ENCODE data around the gene TRIM14. TPM values are rescaled to one million over a fixed set of nuclear protein-coding genes. Genes with fewer than 3 reads are reported as not detected.

Gene TRIM14
- total and polyA plus RNA-seq, 4 donors: 2.5 to 8.1 (median 4.9) TPM

GRCh38 chr9:98142925-98143481, 24.0 kb upstream of the TRIM14 start:
- peaks cover 9% of the 10 kb centered on the region for H3K4me1 ChIP-seq (ENCODE audit: control insufficient read depth, insufficient read depth, low read length)
- no peaks in the 10 kb centered on the region for H3K27me3 ChIP-seq (ENCODE audit: control insufficient read depth, insufficient read depth, low read length)
- H3K9me3 ChIP-seq (ENCODE audit: control insufficient read depth, insufficient read depth, low read length): no peaks in the 10 kb centered on the region
- H3K4me3 ChIP-seq (ENCODE audit: low read depth, low read length): no peak overlapping the region
- no peak overlapping the region for H3K27ac ChIP-seq (ENCODE audit: low read depth, low read length)
- DNase-seq (ENCODE audit: low read depth in 4 of 6, low spot score in 6 of 6): peak in 1 of 6 donors; percentile 60
- no peaks in the 10 kb centered on the region for H3K36me3 ChIP-seq (ENCODE audit: control insufficient read depth, insufficient read depth, low read length)
- WGBS (ENCODE audit: insufficient coverage): 47% methylated on average over 4 of the region's 8 CpGs

- Histone ChIP-seq H3K27me3 (ENCODE audit: control insufficient read depth, insufficient read depth, low read length) (no peaks in the 10 kb centered on the region), H3K4me1 (ENCODE audit: control insufficient read depth, insufficient read depth, low read length) (peaks cover 9% of the 10 kb centered on the region), H3K36me3 (ENCODE audit: control insufficient read depth, insufficient read depth, low read length) (no peaks in the 10 kb centered on the region), H3K4me3 (ENCODE audit: low read depth, low read length) (no peak overlapping the region), H3K27ac (ENCODE audit: low read depth, low read length) (no peak overlapping the region), H3K9me3 (ENCODE audit: control insufficient read depth, insufficient read depth, low read length) (no peaks in the 10 kb centered on the region)
- WGBS (ENCODE audit: insufficient coverage): 62% methylated on average over 10 of the region's 13 CpGs
- DNase-seq (ENCODE audit: low read depth in 4 of 6, low spot score in 6 of 6): no peak
Measured at GRCh38 chr9:98142182-98142907, 23.3 kb upstream of the TRIM14 start.

- no peak overlapping the region for H3K4me3 ChIP-seq (ENCODE audit: low read depth, low read length)
- H3K27me3 ChIP-seq (ENCODE audit: control insufficient read depth, insufficient read depth, low read length): no peaks in the 10 kb centered on the region
- H3K9me3 ChIP-seq (ENCODE audit: control insufficient read depth, insufficient read depth, low read length): no peaks in the 10 kb centered on the region
- no peak for DNase-seq (ENCODE audit: low read depth in 4 of 6, low spot score in 6 of 6)
- no peaks in the 10 kb centered on the region for H3K36me3 ChIP-seq (ENCODE audit: control insufficient read depth, insufficient read depth, low read length)
- 100% methylated on average over 1 of the region's 5 CpGs for WGBS (ENCODE audit: insufficient coverage)
- H3K4me1 ChIP-seq (ENCODE audit: control insufficient read depth, insufficient read depth, low read length): peaks cover 9% of the 10 kb centered on the region
- H3K27ac ChIP-seq (ENCODE audit: low read depth, low read length): no peak overlapping the region
Measured at GRCh38 chr9:98140503-98140902, 21.5 kb upstream of the TRIM14 start.

GRCh38 chr9:98136489-98136888, 17.5 kb upstream of the TRIM14 start:
- Histone ChIP-seq H3K9me3 (ENCODE audit: control insufficient read depth, insufficient read depth, low read length) (no peaks in the 10 kb centered on the region), H3K27me3 (ENCODE audit: control insufficient read depth, insufficient read depth, low read length) (no peaks in the 10 kb centered on the region), H3K4me3 (ENCODE audit: low read depth, low read length) (no peak overlapping the region), H3K4me1 (ENCODE audit: control insufficient read depth, insufficient read depth, low read length) (peaks cover 8% of the 10 kb centered on the region), H3K36me3 (ENCODE audit: control insufficient read depth, insufficient read depth, low read length) (peaks cover 13% of the 10 kb centered on the region), H3K27ac (ENCODE audit: low read depth, low read length) (no peak overlapping the region)
- DNase-seq (ENCODE audit: low read depth in 4 of 6, low spot score in 6 of 6): no peak

GRCh38 chr9:98135938-98136337, 16.9 kb upstream of the TRIM14 start:
- H3K9me3 ChIP-seq (ENCODE audit: control insufficient read depth, insufficient read depth, low read length): no peaks in the 10 kb centered on the region
- peaks cover 8% of the 10 kb centered on the region for H3K4me1 ChIP-seq (ENCODE audit: control insufficient read depth, insufficient read depth, low read length)
- no peak for DNase-seq (ENCODE audit: low read depth in 4 of 6, low spot score in 6 of 6)
- H3K36me3 ChIP-seq (ENCODE audit: control insufficient read depth, insufficient read depth, low read length): peaks cover 13% of the 10 kb centered on the region
- WGBS (ENCODE audit: insufficient coverage): 85% methylated on average over 3 of the region's 7 CpGs
- H3K27me3 ChIP-seq (ENCODE audit: control insufficient read depth, insufficient read depth, low read length): no peaks in the 10 kb centered on the region
- H3K27ac ChIP-seq (ENCODE audit: low read depth, low read length): no peak overlapping the region
- no peak overlapping the region for H3K4me3 ChIP-seq (ENCODE audit: low read depth, low read length)

GRCh38 chr9:98135558-98135934, 16.5 kb upstream of the TRIM14 start:
- WGBS (ENCODE audit: insufficient coverage): 92% methylated on average over 2 of the region's 4 CpGs
- Histone ChIP-seq H3K27ac (ENCODE audit: low read depth, low read length) (no peak overlapping the region), H3K27me3 (ENCODE audit: control insufficient read depth, insufficient read depth, low read length) (no peaks in the 10 kb centered on the region), H3K9me3 (ENCODE audit: control insufficient read depth, insufficient read depth, low read length) (no peaks in the 10 kb centered on the region), H3K4me1 (ENCODE audit: control insufficient read depth, insufficient read depth, low read length) (peaks cover 8% of the 10 kb centered on the region), H3K36me3 (ENCODE audit: control insufficient read depth, insufficient read depth, low read length) (peaks cover 13% of the 10 kb centered on the region), H3K4me3 (ENCODE audit: low read depth, low read length) (no peak overlapping the region)
- no peak for DNase-seq (ENCODE audit: low read depth in 4 of 6, low spot score in 6 of 6)

- Histone ChIP-seq H3K36me3 (ENCODE audit: control insufficient read depth, insufficient read depth, low read length) (peaks cover 13% of the 10 kb centered on the region), H3K4me1 (ENCODE audit: control insufficient read depth, insufficient read depth, low read length) (peaks cover 8% of the 10 kb centered on the region), H3K4me3 (ENCODE audit: low read depth, low read length) (no peak overlapping the region), H3K9me3 (ENCODE audit: control insufficient read depth, insufficient read depth, low read length) (no peaks in the 10 kb centered on the region), H3K27me3 (ENCODE audit: control insufficient read depth, insufficient read depth, low read length) (no peaks in the 10 kb centered on the region), H3K27ac (ENCODE audit: low read depth, low read length) (no peak overlapping the region)
- no peak for DNase-seq (ENCODE audit: low read depth in 4 of 6, low spot score in 6 of 6)
- WGBS (ENCODE audit: insufficient coverage): over 99% methylated on average over 11 of the region's 12 CpGs
Measured at GRCh38 chr9:98134702-98135557, 15.9 kb upstream of the TRIM14 start.

GRCh38 chr9:98132806-98133631, 14.0 kb upstream of the TRIM14 start:
- peak in 1 of 6 donors; percentile 57 for DNase-seq (ENCODE audit: low read depth in 4 of 6, low spot score in 6 of 6)

GRCh38 chr9:98132158-98132557, 13.1 kb upstream of the TRIM14 start:
- Histone ChIP-seq H3K9me3 (ENCODE audit: control insufficient read depth, insufficient read depth, low read length) (no peaks in the 10 kb centered on the region), H3K36me3 (ENCODE audit: control insufficient read depth, insufficient read depth, low read length) (peaks cover 19% of the 10 kb centered on the region), H3K4me3 (ENCODE audit: low read depth, low read length) (no peak overlapping the region), H3K27me3 (ENCODE audit: control insufficient read depth, insufficient read depth, low read length) (no peaks in the 10 kb centered on the region), H3K27ac (ENCODE audit: low read depth, low read length) (no peak overlapping the region), H3K4me1 (ENCODE audit: control insufficient read depth, insufficient read depth, low read length) (peaks cover 8% of the 10 kb centered on the region)
- WGBS (ENCODE audit: insufficient coverage): 73% methylated on average over 5 of the region's 9 CpGs
- DNase-seq (ENCODE audit: low read depth in 4 of 6, low spot score in 6 of 6): no peak

More at GRCh38 chr9:98132806-98133631, 14.0 kb upstream of the TRIM14 start:
- 67% methylated on average over 14 of the region's 14 CpGs for WGBS (ENCODE audit: insufficient coverage)
- Histone ChIP-seq H3K4me3 (ENCODE audit: low read depth, low read length) (no peak overlapping the region), H3K9me3 (ENCODE audit: control insufficient read depth, insufficient read depth, low read length) (no peaks in the 10 kb centered on the region), H3K27ac (ENCODE audit: low read depth, low read length) (no peak overlapping the region), H3K36me3 (ENCODE audit: control insufficient read depth, insufficient read depth, low read length) (peaks cover 17% of the 10 kb centered on the region), H3K27me3 (ENCODE audit: control insufficient read depth, insufficient read depth, low read length) (no peaks in the 10 kb centered on the region), H3K4me1 (ENCODE audit: control insufficient read depth, insufficient read depth, low read length) (peaks cover 8% of the 10 kb centered on the region)
